ENCODE data around the gene SLC38A3.
A peak's percentile ranks its signal among the peaks of the same experiment; 100 is the strongest.

The SLC38A3 gene

GRCh38 chr3:50229490-50229889, 24.4 kb downstream of the SLC38A3 start:
- DNase-seq (ENCODE audit: low read depth in 1 of 2, low spot score in 1 of 2) = no peak
- no peak overlapping the region for H3K4me3 ChIP-seq (replicated peaks; ENCODE audit: insufficient read depth, low read length)
- H3K27ac ChIP-seq (replicated peaks) = peak overlapping the region; percentile 78

GRCh38 chr3:50230104-50230793, 25.2 kb downstream of the SLC38A3 start:
- H3K4me3 ChIP-seq (replicated peaks; ENCODE audit: insufficient read depth, low read length) = no peak overlapping the region
- DNase-seq (ENCODE audit: low read depth in 1 of 2, low spot score in 1 of 2) = peak; percentile 42 to 63
- TF ChIP-seq SPI1 (IDR thresholded peaks at IDR 0.05; ENCODE audit: borderline replicate concordance, low read depth) = peak; percentile 86
- TF ChIP-seq REST (IDR thresholded peaks at IDR 0.05; ENCODE audit: insufficient replicate concordance, low read depth) = no peak
- TF ChIP-seq GABPA (IDR thresholded peaks at IDR 0.05; ENCODE audit: low read depth) = peak; percentile 68; the same call in 1 of the 2 replicates
- peak overlapping the region; percentile 78 for H3K27ac ChIP-seq (replicated peaks)
- H3K27me3 ChIP-seq (ENCODE audit: insufficient read depth, poor library complexity, severe bottlenecking) = no peaks in the 10 kb centered on the region

More at GRCh38 chr3:50229490-50229889, 24.4 kb downstream of the SLC38A3 start:
- no peaks in the 10 kb centered on the region for H3K27me3 ChIP-seq (ENCODE audit: insufficient read depth, poor library complexity, severe bottlenecking)
- no peak for TF ChIP-seq REST (IDR thresholded peaks at IDR 0.05; ENCODE audit: insufficient replicate concordance, low read depth)
- no peak for TF ChIP-seq GABPA (IDR thresholded peaks at IDR 0.05; ENCODE audit: low read depth)
- TF ChIP-seq POLR2AphosphoS5 (IDR thresholded peaks at IDR 0.05; ENCODE audit: low read depth) = no peak

- no peaks in the 10 kb centered on the region for H3K27me3 ChIP-seq (ENCODE audit: insufficient read depth, poor library complexity, severe bottlenecking)
- no peak overlapping the region for H3K4me3 ChIP-seq (replicated peaks; ENCODE audit: insufficient read depth, low read length)
- H3K27ac ChIP-seq (replicated peaks) = peak overlapping the region; percentile 78
- TF ChIP-seq SPI1 (IDR thresholded peaks at IDR 0.05; ENCODE audit: borderline replicate concordance, low read depth) = no peak
- no peak for TF ChIP-seq POLR2AphosphoS5 (IDR thresholded peaks at IDR 0.05; ENCODE audit: low read depth)
- TF ChIP-seq GABPA (IDR thresholded peaks at IDR 0.05; ENCODE audit: low read depth) = no peak
- TF ChIP-seq CTCF (IDR thresholded peaks at IDR 0.05; ENCODE audit: insufficient read depth, low read length) = no peak
- no peak for TF ChIP-seq REST (IDR thresholded peaks at IDR 0.05; ENCODE audit: insufficient replicate concordance, low read depth)
- no peak for DNase-seq (ENCODE audit: low read depth in 1 of 2, low spot score in 1 of 2)
Observed at GRCh38 chr3:50230794-50231125, 25.7 kb downstream of the SLC38A3 start.

- no peaks in the 10 kb centered on the region for H3K27me3 ChIP-seq (ENCODE audit: insufficient read depth, poor library complexity, severe bottlenecking)
- TF ChIP-seq CTCF (IDR thresholded peaks at IDR 0.05; ENCODE audit: insufficient read depth, low read length) (no peak), GABPA (IDR thresholded peaks at IDR 0.05; ENCODE audit: low read depth) (no peak), SPI1 (IDR thresholded peaks at IDR 0.05; ENCODE audit: borderline replicate concordance, low read depth) (no peak), REST (IDR thresholded peaks at IDR 0.05; ENCODE audit: insufficient replicate concordance, low read depth) (no peak), POLR2AphosphoS5 (IDR thresholded peaks at IDR 0.05; ENCODE audit: low read depth) (no peak)
- DNase-seq (ENCODE audit: low read depth in 1 of 2, low spot score in 1 of 2) = no peak
- H3K4me3 ChIP-seq (replicated peaks; ENCODE audit: insufficient read depth, low read length) = no peak overlapping the region
- no peak overlapping the region for H3K27ac ChIP-seq (replicated peaks)
Observed at GRCh38 chr3:50231581-50231980, 26.5 kb downstream of the SLC38A3 start.

All from HL-60 (cell line).